NCI-H345 treated with DMSO at 0.1 percent for 48 hours (cell line): ENCODE measurements around the gene UNC45B.
"Not testable (repeated sequence)": the region's sequence is repeated elsewhere in the genome, so short reads cannot be mapped to it uniquely, and the experiment has no call there.

Source experiments
- DNase-seq: peaks from one replicate; lab custom pipeline; 2025; ENCODE audit not compliant: unreplicated experiment; lab: John Stamatoyannopoulos, UW

Gene UNC45B

DNA sequence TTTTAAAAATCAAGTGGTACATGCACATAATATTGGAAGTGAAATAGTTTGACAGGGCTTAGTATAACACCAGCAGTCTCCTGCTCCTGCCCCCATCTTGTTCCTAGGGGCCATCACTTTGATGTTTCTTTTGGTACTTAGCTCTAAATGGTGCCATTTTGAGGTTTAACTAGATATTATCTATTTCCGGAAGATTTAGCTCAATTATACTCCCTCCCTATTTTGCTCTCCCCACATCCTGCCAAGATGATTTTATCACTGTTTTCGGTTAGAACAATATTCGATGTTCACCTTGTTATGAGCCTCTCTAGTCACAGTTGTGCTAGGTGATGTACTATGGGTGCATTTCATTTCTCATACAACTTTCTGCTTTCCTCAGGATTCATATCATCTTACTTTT lies 66.6 kb downstream of the UNC45B start:
- no peak for DNase-seq

GRCh38 chr17:35214631-35215273 lies 67.1 kb downstream of the UNC45B start:
- DNase-seq: no peak

DNA sequence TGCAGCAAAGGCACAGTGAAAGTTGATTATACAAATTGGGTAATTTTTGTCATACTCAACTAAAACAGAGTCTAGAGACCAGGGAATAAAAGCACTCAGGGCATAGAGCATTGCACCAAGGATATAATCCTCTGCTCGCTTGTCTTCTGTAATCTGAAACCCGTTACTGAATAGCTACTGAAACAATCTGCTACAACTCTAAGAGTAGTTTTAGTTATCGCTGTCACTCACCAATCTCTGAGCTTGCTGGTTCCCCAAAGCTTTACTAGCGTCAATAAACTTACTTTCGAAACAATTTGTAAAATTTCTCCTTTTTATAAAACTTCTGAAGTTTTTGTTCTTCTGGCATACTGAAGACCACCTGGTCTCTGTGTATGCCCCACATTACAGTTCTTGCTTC lies 69.5 kb downstream of the UNC45B start:
- DNase-seq: no peak

DNA sequence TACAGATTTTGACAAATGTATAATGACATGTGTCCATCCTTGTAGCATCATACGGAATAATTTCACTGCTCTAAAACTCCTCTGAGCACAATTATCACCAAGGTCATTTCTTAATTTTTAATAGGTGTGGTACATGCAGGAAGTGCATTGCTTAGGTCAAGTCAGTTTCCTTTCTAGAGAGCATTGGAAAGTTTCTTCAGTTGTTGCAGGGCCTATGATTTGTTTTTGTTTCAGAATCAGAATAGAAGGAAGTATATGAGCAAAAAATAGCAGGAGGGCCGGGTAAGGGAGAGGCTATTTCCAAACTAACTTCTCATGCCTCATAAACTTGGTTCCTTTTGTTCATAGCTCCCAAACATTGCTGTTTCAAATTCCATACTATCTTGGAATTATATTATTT lies 71.3 kb downstream of the UNC45B start:
- DNase-seq: no peak

DNA sequence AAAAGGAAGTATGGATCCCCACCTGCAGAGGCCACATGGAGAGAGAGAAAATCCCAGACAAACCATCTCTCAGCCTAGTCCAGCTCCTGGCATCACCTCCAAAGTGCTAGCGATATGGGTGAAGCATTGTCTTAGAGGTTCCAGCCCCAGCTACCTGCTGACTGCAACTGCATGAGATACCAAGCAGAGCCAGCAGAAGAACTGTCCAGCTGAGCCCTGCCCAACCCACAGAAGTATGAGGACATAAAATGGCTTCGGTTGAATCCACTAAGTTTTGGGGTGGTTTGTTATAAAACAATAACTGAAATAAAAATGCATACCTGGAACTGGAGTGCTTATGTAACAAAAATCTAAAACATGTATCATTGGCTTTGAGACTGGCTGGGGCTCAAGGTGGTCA lies 74.8 kb downstream of the UNC45B start:
- no peak for DNase-seq

DNA sequence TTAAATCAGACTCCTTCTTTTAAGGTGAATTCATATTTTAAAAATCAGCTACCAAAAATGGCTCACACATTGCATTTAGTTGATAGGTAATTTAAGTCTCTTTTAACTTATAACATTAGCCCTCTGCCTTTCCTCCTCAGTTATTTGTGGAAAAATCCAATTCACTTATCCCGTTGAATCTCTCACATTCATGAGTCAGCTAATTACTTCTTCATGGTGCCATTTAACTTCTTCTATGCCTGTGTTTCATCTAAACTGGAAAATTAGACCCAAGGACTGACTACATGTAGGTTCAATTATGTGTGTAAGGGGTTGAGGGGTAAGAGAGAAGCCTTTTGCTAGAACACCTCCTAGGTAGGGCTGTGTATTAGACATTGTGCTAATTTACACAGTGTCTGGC lies 76.8 kb downstream of the UNC45B start:
- no peak for DNase-seq

GRCh38 chr17:35227546-35227945 lies 79.9 kb downstream of the UNC45B start:
- DNase-seq: no peak

DNA sequence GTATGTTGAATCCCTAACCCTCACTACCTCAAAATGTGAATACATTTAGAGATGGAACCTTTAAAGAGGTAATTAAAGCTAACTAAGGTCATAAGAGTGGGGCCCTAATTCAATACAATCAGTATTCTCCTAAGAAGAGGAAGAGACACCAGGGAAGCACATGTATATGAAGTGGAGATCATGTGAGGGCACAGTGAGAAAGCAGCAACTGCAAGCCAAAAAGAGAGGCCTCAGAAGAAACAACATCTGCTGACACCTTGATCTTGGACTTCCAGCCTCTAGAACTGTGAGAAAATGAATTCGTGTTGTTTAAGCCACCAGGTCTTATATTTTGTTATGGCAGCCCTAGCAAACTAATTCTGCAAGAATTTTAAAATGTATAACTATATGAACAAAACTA lies 82.0 kb downstream of the UNC45B start:
- no peak for DNase-seq

DNA sequence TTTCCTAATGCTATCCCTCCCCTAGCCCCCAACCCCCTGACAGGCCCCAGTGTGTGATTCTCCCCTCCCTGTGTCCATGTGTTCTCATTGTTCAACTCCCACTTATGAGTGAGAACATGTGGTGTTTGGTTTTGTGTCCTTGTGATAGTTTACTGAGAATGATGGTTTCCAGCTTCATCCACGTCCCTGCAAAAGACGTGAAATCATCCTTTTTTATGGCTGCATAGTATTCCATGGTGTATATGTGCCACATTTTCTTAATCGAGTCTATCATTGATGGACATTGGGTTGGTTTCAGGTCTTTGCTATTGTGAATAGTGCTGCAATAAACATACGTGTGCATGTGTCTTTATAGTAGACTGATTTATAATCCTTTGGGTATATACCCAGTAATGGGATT lies 86.7 kb downstream of the UNC45B start:
- DNase-seq: not testable (repeated sequence)

- DNase-seq: no peak
Observed at GRCh38 chr17:35235289-35235688, 87.7 kb downstream of the UNC45B start.

DNA sequence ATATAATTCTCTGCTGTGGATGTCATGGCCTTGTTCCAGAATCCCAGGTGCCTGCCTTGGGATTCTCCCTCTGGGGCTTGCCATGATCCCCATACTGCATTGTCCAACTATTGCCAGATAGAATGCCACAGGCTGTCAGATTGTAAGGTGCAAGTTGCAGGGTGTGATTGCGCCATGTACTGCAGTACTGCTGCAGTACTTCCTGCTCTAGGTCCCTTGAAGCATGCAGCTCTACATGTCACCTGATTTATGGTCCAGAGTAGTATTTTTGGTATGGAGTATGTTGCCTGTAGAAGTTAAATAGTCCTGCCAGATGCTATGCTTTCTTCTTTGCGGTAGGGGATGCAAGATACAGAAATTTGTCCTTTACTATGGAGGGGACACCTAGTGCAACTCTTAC lies 88.3 kb downstream of the UNC45B start:
- no peak for DNase-seq

DNA sequence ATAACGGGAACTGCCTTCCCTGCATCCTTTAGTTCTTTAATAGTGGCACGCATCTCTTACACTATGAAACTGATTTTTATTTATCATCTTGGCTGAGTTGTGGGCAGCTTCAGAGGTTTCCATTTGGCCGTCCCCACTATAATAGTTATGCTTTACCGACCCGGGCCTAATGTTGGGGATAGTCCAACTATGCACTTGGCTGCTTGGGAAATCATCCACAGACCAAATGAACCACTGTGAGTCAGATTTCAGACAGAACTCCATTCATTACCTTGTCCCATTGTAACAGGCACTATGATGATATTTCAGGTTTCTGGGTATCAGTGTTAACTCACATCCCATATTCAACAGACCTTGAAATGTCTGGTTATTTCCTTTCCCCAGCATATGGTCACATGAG lies 89.2 kb downstream of the UNC45B start:
- no peak for DNase-seq

GRCh38 chr17:35238821-35239220 lies 91.2 kb downstream of the UNC45B start:
- DNase-seq: no peak
